ENCODE results near the gene MGST2. TPM values are rescaled to one million over a fixed set of nuclear protein-coding genes. Genes with fewer than 3 reads are reported as not detected.

MGST2 gene
- polyA plus RNA-seq, 1 donor from 2014 or later: 2.0 TPM

DNA sequence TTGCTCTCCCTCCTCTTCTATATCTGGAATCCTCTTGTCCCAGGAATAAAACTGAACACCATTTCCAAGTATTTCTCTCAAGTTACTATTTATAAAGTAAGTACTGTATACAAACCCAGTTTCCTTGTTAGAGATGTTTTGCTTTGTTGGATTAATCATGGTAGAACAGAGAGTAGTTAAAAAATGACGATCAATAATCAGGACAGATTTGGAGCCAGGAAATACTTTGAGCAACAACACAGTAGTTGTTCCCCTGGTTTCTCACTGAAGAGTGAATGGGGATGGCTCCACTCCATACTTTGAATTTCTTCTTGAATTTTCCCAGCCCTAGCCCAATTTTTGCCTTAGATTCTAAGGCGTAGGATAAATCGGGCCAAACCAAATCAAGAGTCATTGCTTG, 21.4 kb downstream of the MGST2 start:
- Histone ChIP-seq H3K27ac (ENCODE audit: low read length) (no peak overlapping the region), H3F3A (ENCODE audit: insufficient read depth, low read length, poor library complexity, severe bottlenecking) (no peaks in the 10 kb centered on the region), H3K9ac (ENCODE audit: low read length) (no peak overlapping the region), H3K79me2 (replicated peaks; ENCODE audit: insufficient read depth, low read length) (no peaks in the 10 kb centered on the region), H3K9me3 (ENCODE audit: low read length) (no peaks in the 10 kb centered on the region), H3K4me2 (ENCODE audit: low read length) (no peak overlapping the region), H3K36me3 (ENCODE audit: insufficient read depth, low read length) (no peaks in the 10 kb centered on the region), H3K4me3 (ENCODE audit: low read length) (no peak overlapping the region), H3K27me3 (ENCODE audit: insufficient read depth, low read depth, low read length) (no peaks in the 10 kb centered on the region), H4K20me1 (ENCODE audit: insufficient read depth) (no peaks in the 10 kb centered on the region), H2AFZ (ENCODE audit: low read depth, low read length) (no peak overlapping the region), H3K9me2 (ENCODE audit: insufficient read depth, low read length) (no peaks in the 10 kb centered on the region)
- TF ChIP-seq EZH2 (IDR thresholded peaks at IDR 0.05; ENCODE audit: borderline replicate concordance, insufficient read depth, low read length, poor library complexity, severe bottlenecking) (no peak), RAD21 (conservative IDR thresholded peaks at IDR 0.05) (no peak), TAF1 (IDR thresholded peaks at IDR 0.05; ENCODE audit: low read depth) (no peak), MXI1 (conservative IDR thresholded peaks at IDR 0.05; ENCODE audit: poor library complexity, severe bottlenecking) (no peak), POLR2AphosphoS5 (IDR thresholded peaks at IDR 0.05) (no peak), SMC3 (conservative IDR thresholded peaks at IDR 0.05; ENCODE audit: poor library complexity) (no peak), EP300 (conservative IDR thresholded peaks at IDR 0.05; ENCODE audit: poor library complexity, severe bottlenecking) (no peak)
- TF ChIP-seq, protein P1, sequence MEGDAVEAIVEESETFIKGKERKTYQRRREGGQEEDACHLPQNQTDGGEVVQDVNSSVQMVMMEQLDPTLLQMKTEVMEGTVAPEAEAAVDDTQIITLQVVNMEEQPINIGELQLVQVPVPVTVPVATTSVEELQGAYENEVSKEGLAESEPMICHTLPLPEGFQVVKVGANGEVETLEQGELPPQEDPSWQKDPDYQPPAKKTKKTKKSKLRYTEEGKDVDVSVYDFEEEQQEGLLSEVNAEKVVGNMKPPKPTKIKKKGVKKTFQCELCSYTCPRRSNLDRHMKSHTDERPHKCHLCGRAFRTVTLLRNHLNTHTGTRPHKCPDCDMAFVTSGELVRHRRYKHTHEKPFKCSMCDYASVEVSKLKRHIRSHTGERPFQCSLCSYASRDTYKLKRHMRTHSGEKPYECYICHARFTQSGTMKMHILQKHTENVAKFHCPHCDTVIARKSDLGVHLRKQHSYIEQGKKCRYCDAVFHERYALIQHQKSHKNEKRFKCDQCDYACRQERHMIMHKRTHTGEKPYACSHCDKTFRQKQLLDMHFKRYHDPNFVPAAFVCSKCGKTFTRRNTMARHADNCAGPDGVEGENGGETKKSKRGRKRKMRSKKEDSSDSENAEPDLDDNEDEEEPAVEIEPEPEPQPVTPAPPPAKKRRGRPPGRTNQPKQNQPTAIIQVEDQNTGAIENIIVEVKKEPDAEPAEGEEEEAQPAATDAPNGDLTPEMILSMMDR (IDR thresholded peaks at IDR 0.05; ENCODE audit: poor library complexity, severe bottlenecking): no peak
- TF ChIP-seq, protein P2, sequence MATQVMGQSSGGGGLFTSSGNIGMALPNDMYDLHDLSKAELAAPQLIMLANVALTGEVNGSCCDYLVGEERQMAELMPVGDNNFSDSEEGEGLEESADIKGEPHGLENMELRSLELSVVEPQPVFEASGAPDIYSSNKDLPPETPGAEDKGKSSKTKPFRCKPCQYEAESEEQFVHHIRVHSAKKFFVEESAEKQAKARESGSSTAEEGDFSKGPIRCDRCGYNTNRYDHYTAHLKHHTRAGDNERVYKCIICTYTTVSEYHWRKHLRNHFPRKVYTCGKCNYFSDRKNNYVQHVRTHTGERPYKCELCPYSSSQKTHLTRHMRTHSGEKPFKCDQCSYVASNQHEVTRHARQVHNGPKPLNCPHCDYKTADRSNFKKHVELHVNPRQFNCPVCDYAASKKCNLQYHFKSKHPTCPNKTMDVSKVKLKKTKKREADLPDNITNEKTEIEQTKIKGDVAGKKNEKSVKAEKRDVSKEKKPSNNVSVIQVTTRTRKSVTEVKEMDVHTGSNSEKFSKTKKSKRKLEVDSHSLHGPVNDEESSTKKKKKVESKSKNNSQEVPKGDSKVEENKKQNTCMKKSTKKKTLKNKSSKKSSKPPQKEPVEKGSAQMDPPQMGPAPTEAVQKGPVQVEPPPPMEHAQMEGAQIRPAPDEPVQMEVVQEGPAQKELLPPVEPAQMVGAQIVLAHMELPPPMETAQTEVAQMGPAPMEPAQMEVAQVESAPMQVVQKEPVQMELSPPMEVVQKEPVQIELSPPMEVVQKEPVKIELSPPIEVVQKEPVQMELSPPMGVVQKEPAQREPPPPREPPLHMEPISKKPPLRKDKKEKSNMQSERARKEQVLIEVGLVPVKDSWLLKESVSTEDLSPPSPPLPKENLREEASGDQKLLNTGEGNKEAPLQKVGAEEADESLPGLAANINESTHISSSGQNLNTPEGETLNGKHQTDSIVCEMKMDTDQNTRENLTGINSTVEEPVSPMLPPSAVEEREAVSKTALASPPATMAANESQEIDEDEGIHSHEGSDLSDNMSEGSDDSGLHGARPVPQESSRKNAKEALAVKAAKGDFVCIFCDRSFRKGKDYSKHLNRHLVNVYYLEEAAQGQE (IDR thresholded peaks at IDR 0.05; ENCODE audit: borderline replicate concordance): no peak

DNA sequence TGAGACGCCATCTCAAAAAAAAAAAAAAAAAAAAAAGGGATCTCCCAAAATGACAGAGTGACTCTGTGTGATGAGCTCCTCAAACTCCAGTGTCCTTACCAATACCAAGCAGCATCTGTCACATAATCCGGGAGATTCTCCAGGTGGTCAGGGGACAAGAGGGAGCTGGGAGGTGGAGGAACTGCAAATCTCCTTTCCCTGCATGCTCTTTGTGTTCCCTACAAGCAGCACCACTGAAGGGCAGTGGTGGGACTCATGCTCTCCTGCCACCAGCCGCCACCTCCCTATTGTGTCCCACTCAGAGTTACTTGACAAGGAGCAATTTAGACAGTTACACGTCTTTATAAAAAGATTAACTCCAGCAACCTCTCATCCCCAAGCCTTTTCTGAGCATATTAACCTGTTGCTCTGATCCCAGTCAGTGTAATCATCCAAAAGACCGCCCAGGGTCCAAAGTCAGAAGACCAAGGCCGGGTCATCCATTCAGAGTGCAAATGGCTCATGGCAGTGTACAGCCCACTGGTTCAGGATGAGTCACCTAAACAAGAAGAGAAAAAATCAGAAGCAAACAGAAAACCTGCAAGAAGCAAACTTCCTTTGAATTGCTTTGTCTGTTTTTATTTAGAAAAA, 23.6 kb downstream of the MGST2 start:
- Histone ChIP-seq H3F3A (ENCODE audit: insufficient read depth, low read length, poor library complexity, severe bottlenecking) (no peaks in the 10 kb centered on the region), H3K27ac (ENCODE audit: low read length) (no peak overlapping the region), H3K4me3 (ENCODE audit: low read length) (no peak overlapping the region), H3K9ac (ENCODE audit: low read length) (no peak overlapping the region), H3K9me2 (ENCODE audit: insufficient read depth, low read length) (no peaks in the 10 kb centered on the region), H3K36me3 (ENCODE audit: insufficient read depth, low read length) (no peaks in the 10 kb centered on the region), H2AFZ (ENCODE audit: low read depth, low read length) (no peak overlapping the region), H3K4me2 (ENCODE audit: low read length) (no peak overlapping the region), H3K27me3 (ENCODE audit: insufficient read depth, low read depth, low read length) (no peaks in the 10 kb centered on the region), H4K20me1 (ENCODE audit: insufficient read depth) (no peaks in the 10 kb centered on the region), H3K79me2 (replicated peaks; ENCODE audit: insufficient read depth, low read length) (no peaks in the 10 kb centered on the region), H3K9me3 (ENCODE audit: low read length) (no peaks in the 10 kb centered on the region)
- TF ChIP-seq SMC3 (conservative IDR thresholded peaks at IDR 0.05; ENCODE audit: poor library complexity): no peak
- TF ChIP-seq, protein P1 (IDR thresholded peaks at IDR 0.05; ENCODE audit: poor library complexity, severe bottlenecking): no peak
- TF ChIP-seq EP300 (conservative IDR thresholded peaks at IDR 0.05; ENCODE audit: poor library complexity, severe bottlenecking): no peak
- TF ChIP-seq EZH2 (IDR thresholded peaks at IDR 0.05; ENCODE audit: borderline replicate concordance, insufficient read depth, low read length, poor library complexity, severe bottlenecking): no peak
- no peak for TF ChIP-seq POLR2AphosphoS5 (IDR thresholded peaks at IDR 0.05)
- no peak for TF ChIP-seq TAF1 (IDR thresholded peaks at IDR 0.05; ENCODE audit: low read depth)
- TF ChIP-seq RAD21 (conservative IDR thresholded peaks at IDR 0.05): no peak
- TF ChIP-seq MXI1 (conservative IDR thresholded peaks at IDR 0.05; ENCODE audit: poor library complexity, severe bottlenecking): no peak
- TF ChIP-seq, protein P2 (IDR thresholded peaks at IDR 0.05; ENCODE audit: borderline replicate concordance): no peak

Measured in neural cell (in vitro differentiated cells).